ENCODE measurements around the gene LHFPL4.
A peak's percentile ranks its signal among the peaks of the same experiment; 100 is the strongest.
"Not testable (repeated sequence)": the region's sequence is repeated elsewhere in the genome, so short reads cannot be mapped to it uniquely, and the experiment has no call there.

Gene LHFPL4

GRCh38 chr3:9536212-9536611 is 17.4 kb downstream of the LHFPL4 start:
- DNase-seq: no peak

GRCh38 chr3:9534429-9534828 is 19.2 kb downstream of the LHFPL4 start:
- DNase-seq: no peak

- no peak for DNase-seq
Measured at GRCh38 chr3:9525078-9525477, 28.5 kb downstream of the LHFPL4 start.

DNA sequence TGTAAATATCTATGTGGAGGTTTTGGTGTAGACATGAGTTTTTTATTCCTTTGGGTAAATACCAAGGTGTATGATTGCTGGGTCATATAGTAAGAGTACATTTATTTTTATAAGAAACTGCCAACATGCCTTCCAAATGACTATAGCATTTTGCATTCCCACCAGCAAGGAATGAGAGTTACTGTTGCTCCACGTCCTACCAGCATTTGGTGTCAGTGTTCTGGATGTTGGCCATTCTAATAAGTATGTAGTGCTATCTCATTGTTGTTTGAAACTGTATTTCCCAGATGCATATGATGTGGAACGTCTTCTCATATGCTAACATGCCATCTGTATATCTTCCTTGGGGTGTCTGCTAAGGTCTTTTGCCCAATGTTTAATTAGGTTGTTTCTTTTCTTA is 38.7 kb downstream of the LHFPL4 start:
- no peak for DNase-seq

- no peak for DNase-seq
Measured at GRCh38 chr3:9514306-9514705, 39.3 kb downstream of the LHFPL4 start.

- DNase-seq: no peak
Measured at GRCh38 chr3:9512456-9513045, 41.1 kb downstream of the LHFPL4 start.

GRCh38 chr3:9508781-9509180 is 44.8 kb downstream of the LHFPL4 start:
- DNase-seq: no peak

DNA sequence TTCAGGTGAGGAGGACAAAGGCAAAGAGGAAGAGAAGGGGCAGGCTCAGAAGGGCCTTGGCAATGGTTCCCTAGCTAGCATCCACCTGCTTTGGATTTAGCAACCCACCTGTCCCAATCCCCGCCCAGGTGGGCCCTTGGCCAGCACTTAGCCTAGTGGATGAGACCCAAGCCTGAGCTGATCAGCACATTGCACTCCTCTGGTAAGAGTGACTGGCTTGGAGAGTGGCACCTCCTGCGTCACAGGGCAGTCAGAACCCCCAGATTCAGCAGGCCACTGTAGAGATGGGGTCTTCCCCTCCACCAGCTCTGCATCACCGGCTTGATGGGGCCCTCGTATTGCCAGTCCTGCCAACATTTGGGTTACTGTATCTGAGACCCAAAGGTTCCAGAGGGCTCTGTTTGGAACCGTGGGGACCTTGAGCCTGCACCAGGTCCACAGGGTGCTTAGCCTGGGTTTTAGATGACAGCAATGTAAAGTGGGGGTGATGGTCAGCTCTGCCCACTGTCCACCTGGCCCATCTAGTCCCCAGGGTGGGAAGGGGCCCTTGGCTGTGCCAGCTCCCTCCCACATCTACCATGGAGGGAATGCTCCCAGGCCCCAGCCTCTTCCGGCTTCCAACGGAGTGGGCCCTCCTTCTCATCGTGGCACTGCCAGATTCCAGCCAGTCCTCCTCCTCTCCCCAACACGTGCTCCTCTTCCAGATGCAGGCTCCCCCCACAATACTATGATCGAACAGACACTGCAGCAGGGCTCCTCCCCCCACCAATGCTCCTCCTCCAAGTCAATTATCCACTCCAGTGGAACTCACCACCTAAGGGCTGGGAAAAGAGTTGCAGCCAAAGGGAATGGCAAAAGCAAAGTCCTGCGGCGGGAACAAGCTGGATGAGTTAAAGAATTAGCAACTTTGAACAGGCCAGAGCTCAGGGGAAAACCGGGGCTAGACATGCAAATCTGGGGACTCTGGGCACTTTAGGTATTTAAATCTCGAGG is 45.7 kb downstream of the LHFPL4 start:
- DNase-seq: no peak

- peak; percentile 46 for DNase-seq
Measured at GRCh38 chr3:9503283-9503682, 50.3 kb downstream of the LHFPL4 start.

- no peak for DNase-seq
Measured at GRCh38 chr3:9501226-9501625, 52.4 kb downstream of the LHFPL4 start.

DNA sequence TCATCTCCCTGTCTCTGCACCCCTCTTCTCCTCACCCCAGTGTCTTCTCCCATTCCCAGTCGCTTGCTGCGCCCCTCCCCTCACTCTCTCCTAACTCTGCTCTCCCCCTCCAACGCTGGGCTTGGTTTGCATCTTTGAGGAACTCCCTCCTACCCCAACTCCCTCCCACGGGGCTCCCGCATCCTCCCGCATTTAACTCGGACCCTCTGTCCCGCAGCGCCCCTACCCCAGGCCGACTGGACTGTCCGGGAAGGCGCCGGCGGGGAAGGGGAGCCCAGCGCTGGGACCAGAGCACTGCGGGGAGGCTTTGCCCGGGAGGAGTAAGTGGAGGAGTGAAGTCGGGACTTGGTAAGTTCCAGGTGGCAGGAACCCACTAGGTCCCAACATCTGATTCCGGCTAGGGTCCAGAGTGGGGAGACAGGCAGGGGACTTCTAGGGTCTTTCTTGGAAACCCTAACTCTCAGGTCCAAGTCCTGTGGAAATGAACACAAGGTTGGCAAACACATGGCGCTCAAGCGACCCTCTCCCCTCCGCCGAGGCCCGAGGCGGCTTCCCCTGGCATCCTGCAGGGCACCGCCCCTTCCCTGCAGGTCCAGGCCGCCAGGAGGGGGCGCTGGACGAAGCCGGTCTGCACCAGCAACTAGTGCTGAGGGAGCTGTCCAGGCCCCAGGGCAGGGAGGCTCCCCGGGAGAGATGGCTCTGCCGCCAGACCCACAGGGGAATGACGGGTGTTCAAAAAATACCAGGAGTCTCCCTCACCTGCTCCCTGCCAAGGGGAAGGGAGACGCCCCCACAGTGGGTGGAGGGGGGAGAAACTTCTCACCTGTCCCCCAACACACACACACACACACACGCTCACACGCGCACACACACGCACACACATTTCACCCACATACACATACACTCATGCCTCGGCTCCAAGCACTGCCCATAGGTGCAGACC is 53.2 kb downstream of the LHFPL4 start:
- DNase-seq: peak; percentile 25

DNA sequence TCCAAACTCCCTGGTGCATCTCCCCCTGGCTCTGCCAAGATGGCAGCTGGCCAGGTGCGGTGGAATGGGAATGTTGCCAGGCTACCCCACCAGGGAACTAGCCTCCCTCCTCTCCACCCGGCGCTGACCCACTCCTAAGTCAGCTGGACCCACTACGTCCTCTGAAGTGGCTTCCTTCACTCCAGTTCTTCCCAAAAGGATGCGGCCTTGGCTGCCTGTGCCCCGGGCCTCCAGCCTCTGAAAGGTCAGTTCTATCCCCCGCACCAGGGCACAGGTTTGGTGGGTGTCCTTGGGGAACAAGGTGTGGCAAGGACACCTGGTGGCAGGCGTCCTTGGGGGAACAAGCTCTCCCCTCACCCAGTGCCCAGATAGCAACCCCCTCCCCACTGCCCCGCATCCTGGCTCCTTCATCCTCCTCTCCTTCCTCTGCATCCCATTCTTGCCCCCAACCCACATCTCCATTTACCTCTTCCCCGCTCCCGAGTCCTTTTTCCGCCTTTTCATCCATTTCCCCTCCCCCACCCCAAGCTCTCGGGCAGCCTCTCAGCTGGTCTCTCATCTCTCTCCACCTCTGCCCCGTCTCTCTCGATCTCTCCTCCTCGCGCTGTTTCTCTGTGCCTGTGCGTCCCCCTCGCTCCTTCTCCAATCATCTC is 54.0 kb downstream of the LHFPL4 start:
- DNase-seq: no peak

DNA sequence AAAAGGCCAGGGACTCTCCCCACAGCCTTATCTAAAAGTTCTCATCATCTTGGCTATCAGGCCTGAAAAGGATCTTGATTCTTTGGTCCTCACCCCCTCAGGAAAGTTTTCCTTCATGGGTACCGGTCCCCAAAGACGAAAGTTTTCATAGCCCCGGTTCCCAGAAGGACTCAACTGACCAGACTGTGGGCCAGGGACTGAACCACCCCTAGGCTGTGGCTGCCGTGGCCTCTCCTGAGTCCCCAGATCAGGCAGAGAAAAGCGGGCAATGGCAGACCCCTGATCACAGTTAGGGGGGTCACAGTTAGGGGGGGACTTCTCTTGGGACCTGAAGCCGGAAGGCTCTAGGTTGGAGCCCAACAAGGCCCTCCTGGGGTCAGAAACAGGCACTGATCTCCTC is 54.8 kb downstream of the LHFPL4 start:
- no peak for DNase-seq

DNA sequence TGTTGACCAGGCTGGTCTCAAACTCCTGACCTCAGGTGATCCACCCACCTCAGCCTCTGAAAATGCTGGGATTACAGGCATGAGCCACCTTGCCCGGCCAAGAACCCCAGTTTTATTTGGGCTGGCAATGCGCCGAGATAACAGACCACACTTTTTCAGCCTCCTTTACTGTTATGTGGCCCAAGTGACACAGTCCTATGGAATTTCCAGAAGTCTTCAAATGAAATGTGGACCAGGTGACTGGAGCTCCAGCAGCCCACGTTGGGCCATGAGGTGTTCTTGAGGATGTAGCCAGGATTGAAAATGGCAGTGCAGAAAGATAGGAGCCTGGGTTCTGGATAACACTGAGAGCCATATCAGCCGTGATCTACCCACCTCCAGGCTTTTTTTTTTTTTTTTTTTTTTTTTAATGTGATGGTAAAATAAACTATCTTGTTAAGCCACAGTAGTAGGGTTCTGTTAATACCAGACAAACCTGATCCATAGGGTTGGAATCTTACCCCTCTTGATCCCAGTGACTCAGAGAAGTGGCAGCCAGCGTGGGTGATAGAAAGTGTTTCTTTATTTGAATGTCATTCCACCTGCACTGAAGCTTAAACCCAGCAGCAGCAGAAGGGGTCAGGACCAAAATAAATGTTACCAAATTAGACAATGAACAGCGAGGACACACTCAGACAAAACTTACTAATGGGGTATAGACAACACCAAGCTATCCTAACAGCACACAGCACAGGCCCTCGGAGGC is 55.6 kb downstream of the LHFPL4 start:
- no peak for DNase-seq

DNA sequence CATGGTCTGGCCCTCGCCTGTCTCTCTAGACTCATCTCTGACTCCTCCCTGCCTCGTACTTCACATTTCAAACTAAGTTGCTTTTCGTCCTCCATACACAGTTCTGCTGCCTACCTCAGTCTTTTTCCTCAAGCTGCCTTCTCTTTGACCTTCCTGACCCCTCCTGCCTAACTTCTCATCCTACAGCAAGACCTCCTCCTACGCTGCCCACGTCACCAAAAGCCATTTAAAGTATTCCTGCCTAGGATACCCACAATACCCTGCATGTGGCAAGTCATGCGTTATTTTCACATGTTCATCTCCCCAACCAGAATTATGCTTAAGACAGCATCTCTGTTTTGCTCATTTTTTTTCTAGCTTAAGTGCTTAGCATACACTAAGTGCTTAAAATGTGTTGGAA is 56.7 kb downstream of the LHFPL4 start:
- no peak for DNase-seq

DNA sequence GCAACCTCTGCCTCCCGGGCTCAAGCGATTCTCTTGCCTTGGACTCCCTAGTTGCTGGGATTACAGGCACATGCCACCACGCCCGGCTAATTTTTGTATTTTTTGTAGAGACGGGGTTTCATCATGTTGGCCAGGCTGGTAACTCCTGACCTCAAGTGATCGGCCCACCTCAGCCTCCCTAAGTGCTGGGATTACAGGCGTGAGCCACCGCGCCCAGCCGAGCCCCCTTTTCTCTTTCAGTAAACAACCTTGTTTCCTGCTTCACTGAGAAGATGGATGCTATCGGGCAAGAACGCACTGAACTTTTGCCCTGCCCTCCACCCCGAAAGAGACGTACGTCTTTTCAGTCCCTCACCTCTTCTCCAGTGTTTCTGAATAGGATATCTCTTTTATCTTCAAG is 59.6 kb downstream of the LHFPL4 start:
- DNase-seq: not testable (repeated sequence)

GRCh38 chr3:9491506-9491905 is 62.1 kb downstream of the LHFPL4 start:
- DNase-seq: no peak

- DNase-seq: no peak
Measured at GRCh38 chr3:9485248-9485647, 68.4 kb downstream of the LHFPL4 start.

DNA sequence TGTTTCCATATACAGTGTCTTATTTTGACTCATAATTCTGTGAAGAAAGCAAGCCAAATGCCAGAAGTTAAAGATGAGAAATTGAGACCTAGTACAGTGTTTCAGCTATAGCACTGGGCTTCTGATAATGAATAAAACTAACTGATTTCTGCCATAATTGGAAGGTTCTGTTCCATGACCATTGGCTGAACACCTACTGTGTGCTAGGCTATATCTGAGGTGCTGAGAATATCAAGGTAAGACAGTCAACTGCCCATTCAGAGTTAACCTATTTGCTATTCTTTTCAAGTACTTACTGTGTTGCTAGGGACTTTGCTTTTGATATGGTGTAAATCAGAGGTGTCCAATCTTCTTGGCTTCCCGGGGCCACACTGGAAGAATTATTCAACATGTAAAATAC is 73.4 kb downstream of the LHFPL4 start:
- no peak for DNase-seq

DNA sequence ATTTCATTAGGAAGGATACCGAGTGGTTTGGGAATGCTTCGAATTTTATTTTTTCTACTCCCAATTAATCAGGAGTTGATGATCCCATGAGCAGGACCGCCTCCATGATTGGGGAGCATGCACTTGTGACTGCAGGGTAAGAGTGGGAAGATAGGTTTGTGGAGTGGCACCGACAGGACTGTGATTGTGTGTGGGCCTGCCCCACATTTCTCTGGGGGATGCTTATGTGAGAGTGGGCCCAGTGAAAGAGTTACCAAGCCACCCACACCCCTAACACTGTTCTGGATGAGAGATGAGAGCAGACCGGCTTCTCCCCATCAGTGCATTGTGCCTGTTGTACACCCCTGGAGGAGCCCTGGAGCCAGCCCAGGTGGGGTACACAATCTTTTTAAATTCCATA is 76.7 kb downstream of the LHFPL4 start:
- DNase-seq: no peak

- no peak for DNase-seq
Measured at GRCh38 chr3:9474482-9474881, 79.1 kb downstream of the LHFPL4 start.

Measured in central memory CD4-positive, alpha-beta T cell (primary cell).